ENCODE measurements around the gene GOLPH3.

The GOLPH3 gene

DNA sequence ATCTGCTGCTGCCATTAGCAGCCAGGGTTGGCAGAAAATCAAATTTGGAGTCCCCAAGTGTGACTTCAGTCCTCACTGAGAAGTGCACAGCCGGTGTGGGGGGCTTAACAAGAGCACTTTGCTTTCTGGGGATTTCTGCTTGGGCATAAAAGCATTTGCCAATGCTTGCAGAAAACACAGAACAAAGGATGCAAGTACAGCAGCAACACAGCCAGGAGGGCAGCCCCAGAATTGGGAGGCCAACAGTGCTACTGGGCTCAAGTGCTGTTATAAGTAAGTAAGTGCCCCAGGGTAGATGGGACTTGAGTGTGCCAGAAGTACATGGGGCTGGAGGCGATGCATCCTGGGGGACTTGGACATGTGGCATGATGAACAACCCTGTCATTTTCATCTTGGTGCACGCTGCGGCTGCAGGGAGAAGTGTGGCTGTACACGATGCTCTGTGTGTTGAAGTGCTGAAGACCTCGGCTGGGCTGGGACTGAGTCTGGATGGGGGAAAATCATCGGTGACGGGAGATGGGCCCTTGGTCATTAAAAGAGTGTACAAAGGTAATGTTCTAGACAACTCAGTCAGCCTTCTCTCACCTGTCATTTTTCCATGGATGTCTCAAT, 73.3 kb downstream of the GOLPH3 start:
- TF ChIP-seq, protein P1, sequence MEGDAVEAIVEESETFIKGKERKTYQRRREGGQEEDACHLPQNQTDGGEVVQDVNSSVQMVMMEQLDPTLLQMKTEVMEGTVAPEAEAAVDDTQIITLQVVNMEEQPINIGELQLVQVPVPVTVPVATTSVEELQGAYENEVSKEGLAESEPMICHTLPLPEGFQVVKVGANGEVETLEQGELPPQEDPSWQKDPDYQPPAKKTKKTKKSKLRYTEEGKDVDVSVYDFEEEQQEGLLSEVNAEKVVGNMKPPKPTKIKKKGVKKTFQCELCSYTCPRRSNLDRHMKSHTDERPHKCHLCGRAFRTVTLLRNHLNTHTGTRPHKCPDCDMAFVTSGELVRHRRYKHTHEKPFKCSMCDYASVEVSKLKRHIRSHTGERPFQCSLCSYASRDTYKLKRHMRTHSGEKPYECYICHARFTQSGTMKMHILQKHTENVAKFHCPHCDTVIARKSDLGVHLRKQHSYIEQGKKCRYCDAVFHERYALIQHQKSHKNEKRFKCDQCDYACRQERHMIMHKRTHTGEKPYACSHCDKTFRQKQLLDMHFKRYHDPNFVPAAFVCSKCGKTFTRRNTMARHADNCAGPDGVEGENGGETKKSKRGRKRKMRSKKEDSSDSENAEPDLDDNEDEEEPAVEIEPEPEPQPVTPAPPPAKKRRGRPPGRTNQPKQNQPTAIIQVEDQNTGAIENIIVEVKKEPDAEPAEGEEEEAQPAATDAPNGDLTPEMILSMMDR (conservative IDR thresholded peaks at IDR 0.05; ENCODE audit: low read depth, low read length) = no peak
- no peak for DNase-seq (ENCODE audit: low read depth)
- H3K4me3 ChIP-seq (ENCODE audit: low read depth, low read length) = no peak overlapping the region

DNA sequence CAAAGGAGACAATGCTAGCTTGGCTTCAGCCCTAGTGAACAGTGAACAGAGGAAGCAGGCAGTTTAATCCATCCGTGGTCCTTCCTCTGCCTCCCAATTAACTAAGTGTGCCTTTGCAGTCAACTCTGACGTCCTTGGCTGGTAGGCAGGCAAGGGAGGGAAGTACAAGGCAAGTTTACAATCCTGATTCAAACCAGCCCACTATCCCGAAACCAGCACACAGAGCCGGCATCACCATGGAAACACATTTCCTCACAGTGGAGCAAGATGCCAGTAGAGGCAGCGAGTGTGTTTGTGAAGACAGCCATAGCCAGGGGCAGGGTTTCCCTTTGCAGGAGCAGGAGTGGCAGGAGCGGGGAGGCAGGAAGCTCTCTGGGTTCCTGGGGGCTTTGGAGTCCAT, 73.9 kb downstream of the GOLPH3 start:
- TF ChIP-seq, protein P1 (conservative IDR thresholded peaks at IDR 0.05; ENCODE audit: low read depth, low read length) = no peak
- H3K4me3 ChIP-seq (ENCODE audit: low read depth, low read length) = no peak overlapping the region
- DNase-seq (ENCODE audit: low read depth) = no peak

DNA sequence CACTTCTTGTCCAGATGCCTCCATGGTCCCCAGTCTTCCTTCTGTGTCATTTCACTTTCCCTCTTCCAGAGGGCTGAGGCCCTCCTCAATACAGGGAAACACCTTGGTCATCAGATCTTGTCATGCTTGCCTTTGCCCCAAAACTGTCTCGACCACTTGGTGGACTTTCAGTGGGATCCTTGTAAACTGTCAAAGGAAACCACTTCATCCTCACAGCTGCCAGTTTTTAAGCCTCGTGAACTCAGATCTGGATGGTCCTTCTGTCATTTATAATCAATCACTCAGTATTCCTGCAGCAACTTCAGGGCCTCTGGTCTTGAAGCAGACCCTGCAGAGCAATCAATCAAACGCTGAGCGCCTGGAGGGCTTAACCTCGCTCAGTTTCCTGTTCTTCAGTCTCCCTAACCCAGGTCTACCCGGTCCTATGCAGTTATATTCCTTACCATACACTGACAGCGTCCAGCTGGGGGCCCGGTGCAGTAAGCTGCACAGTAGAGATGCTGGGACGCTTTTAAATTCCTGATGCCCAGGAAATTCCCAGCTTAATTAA, 74.6 kb downstream of the GOLPH3 start:
- TF ChIP-seq, protein P1 (conservative IDR thresholded peaks at IDR 0.05; ENCODE audit: low read depth, low read length) = no peak
- no peak for DNase-seq (ENCODE audit: low read depth)
- no peak overlapping the region for H3K4me3 ChIP-seq (ENCODE audit: low read depth, low read length)

DNA sequence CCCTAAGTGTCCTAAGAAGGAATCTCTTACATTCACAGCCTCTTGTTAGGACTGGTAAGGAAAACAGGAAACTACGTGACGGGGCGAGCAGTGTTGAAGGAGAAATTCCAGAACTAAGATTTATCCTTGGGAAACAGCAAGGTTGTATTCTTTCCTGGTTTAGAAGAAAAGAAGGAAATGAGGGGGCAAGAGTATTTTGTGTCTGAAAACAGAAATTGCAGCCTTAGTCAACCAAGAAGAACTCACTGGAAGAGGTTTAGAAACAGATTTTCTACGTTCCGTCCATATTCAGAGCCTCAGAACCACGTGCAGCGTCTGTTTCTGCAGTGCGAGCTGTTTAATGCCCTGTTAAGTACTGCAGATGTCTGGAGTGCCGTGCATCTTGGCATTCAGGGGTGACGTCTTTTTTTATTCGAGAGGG, 75.2 kb downstream of the GOLPH3 start:
- TF ChIP-seq, protein P1 (conservative IDR thresholded peaks at IDR 0.05; ENCODE audit: low read depth, low read length) = no peak
- H3K4me3 ChIP-seq (ENCODE audit: low read depth, low read length) = no peak overlapping the region
- no peak for DNase-seq (ENCODE audit: low read depth)

DNA sequence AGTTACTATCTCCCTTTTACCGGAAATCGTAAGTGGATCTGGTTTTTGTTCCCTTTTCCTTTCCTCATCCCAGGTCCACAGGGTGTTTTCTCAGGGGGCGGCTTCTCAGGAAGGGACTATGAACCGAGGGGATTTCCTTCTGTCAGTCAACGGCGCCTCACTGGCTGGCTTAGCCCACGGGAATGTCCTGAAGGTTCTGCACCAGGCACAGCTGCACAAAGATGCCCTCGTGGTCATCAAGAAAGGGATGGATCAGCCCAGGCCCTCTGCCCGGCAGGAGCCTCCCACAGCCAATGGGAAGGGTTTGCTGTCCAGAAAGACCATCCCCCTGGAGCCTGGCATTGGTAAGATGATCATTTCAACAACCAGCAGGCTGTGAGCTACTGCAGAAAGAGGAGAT, 75.8 kb downstream of the GOLPH3 start:
- TF ChIP-seq, protein P1 (conservative IDR thresholded peaks at IDR 0.05; ENCODE audit: low read depth, low read length) = no peak
- H3K4me3 ChIP-seq (ENCODE audit: low read depth, low read length) = no peak overlapping the region
- peak; percentile 38 for DNase-seq (ENCODE audit: low read depth)

DNA sequence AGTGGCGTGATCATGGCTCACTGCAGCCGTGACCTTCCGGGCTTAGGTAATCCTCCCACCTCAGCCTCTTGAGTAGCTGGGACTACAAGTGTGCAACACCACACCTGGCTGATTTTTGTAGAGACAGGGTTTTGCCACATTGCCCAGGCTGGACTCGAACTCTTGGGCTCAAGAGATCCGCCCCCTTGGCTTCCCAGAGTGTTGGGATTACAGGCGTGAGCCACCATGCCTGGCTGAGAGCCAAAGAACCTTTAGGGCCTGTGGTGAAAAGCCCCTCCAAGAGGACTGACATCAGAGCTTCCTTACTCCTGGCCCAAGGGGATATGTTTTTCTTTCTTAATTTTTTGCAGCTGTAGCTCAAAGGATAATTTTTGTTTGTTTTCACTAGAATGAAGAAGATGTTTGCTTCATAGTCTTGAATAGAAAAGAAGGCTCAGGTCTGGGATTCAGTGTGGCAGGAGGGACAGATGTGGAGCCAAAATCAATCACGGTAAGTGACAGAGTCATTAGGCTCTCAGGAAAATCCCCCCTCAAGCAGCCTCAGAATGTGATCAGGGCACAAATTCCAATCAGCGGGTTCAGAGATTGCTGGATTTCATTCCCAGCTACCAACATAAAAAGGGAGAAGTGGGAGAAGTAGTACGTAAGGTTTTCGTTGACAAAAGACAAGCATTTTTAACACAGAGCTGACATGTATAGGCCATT, 77.1 kb downstream of the GOLPH3 start:
- no peak for DNase-seq (ENCODE audit: low read depth)
- TF ChIP-seq, protein P1 (conservative IDR thresholded peaks at IDR 0.05; ENCODE audit: low read depth, low read length) = no peak
- no peak overlapping the region for H3K4me3 ChIP-seq (ENCODE audit: low read depth, low read length)
